Heart left ventricle (tissue), 16 donors: ENCODE data around the gene HSD11B1L. TPM values are rescaled to one million over a fixed set of nuclear protein-coding genes. Genes with fewer than 3 reads are reported as not detected.

Experiments used
- ATAC-seq, 4 donors: fragments of 200-7000 bp; cut with Tn5 transposase; one replicate each; pipeline ENCODE4 v1.9.1; 2020 to 2022; ENCODE audit warnings: moderate library complexity in 4 of 4, mild to moderate bottlenecking in 3 of 4, moderate number of reproducible peaks in 1 of 4
- DNase-seq, 5 donors: peaks; one replicate each; pipeline ENCODE4 v3.0.0-alpha.2; 2020
- H3K27ac ChIP-seq, 12 donors: fragments of 200-600 bp; sonication (generic) in 4 of 12; one replicate each; pipeline versions ENCODE4 v1.5.0 to v1.8.0; 2016 to 2022; ENCODE audit warnings: mild to moderate bottlenecking in 2 of 12
- H3K27me3 ChIP-seq, 9 donors: fragments of 200-600 bp; sonication (generic) in 2 of 9; one replicate each; pipeline versions ENCODE4 v1.5.1 to v1.8.0; 2016 to 2022; ENCODE audit warnings: mild to moderate bottlenecking in 3 of 9
- H3K36me3 ChIP-seq, 9 donors: fragments of 200-600 bp; sonication (generic) in 2 of 9; one replicate each; pipeline versions ENCODE4 v1.5.0 to v1.8.0; 2018 to 2022; ENCODE audit warnings: mild to moderate bottlenecking in 2 of 9
- H3K4me1 ChIP-seq, 12 donors: fragments of 200-600 bp; sonication (generic) in 4 of 12; one replicate each; pipeline versions ENCODE4 v1.5.0 to v1.8.0; 2016 to 2022; ENCODE audit warnings: mild to moderate bottlenecking in 3 of 12
- H3K4me3 ChIP-seq, 12 donors: fragments of 200-600 bp; sonication (generic) in 4 of 12; one replicate each; pipeline versions ENCODE4 v1.5.0 to v1.8.0; 2017 to 2022; ENCODE audit warnings: mild to moderate bottlenecking in 9 of 12, moderate library complexity in 4 of 12
- H3K9me3 ChIP-seq, 12 donors: fragments of 200-600 bp; sonication (generic) in 4 of 12; one replicate each; pipeline versions ENCODE4 v1.5.0 to v1.8.0; 2016 to 2022; ENCODE audit warnings: mild to moderate bottlenecking in 1 of 12
- CTCF ChIP-seq, 12 donors: fragments of 200-600 bp; sonication (generic) in 4 of 12; IDR thresholded peaks; one replicate each; pipeline versions ENCODE4 v1.5.0 to v1.8.0; 2018 to 2022; ENCODE audit warnings: antibody characterized with exemption in 12 of 12, mild to moderate bottlenecking in 5 of 12
- POLR2A ChIP-seq, 2 donors: fragments of 450-650 bp; IDR thresholded peaks; one replicate each; pipeline ENCODE4 v1.6.1; 2017; ENCODE audit warnings: antibody characterized with exemption in 2 of 2, mild to moderate bottlenecking in 2 of 2, moderate library complexity in 2 of 2
- WGBS, 4 donors: extraction: QIAGEN DNeasy Blood & Tissue Kit in 2 of 4; methylation state at CpG; one replicate each; pipeline versions ENCODE4 v1.1.5 to v1.1.7; 2013 to 2018; 5-methylcytosine and 5-hydroxymethylcytosine counted together
- intact Hi-C, 10 donors: fragments of 100-400 bp; cut with DNase I; formaldehyde crosslinking; loops; one replicate each; pipeline versions ENCODE4 v1.11.1 to v1.14.2; 2022
- long read RNA-seq, 3 donors: library from polyadenylated mRNA; unstranded; transcript quantifications; one replicate each; pipeline ENCODE4 v2.0.0, GENCODE V29; 2020 to 2021
- polyA plus RNA-seq, 2 donors: library from polyadenylated mRNA; stranded (reverse); fragments of 200-250 nt; gene quantifications; one replicate each; pipeline ENCODE4 v1.2.3, GENCODE V29; 2013
- total RNA-seq, 9 donors: library from RNA; depleted of rRNA in 2 of 9; stranded (reverse); fragments of >200 nt in 2 of 9; fragmentation: NEBNext Ultra II Directional in 3 of 9; extraction: Animal tissue kit (Norgen Biotek cat#: 25700) in 3 of 9; gene quantifications; one replicate each; pipeline versions ENCODE4 v1.1.0 to v1.2.4, GENCODE V29; 2016 to 2023
- donor health status: ischemic (EF 13 %, LVEDD 7.1; RV severe dilation, severe dysfunction).
- donor health status: healthy with polysubstance abuse.
- donor health status: DM: no; HTN: yes; CAD: no.
- donor health status: DM: no; HTN: no; CAD: no.
- donor health status: ischemic (EF 25% LVEDD 6.9; RV normal size, moderate dysfunction).
- donor health status: ischemic (EF 25% LVEDD 5.7; RV mildly dilated, moderate dysfunction).
- donor health status: healthy.
- donor health status: DM: yes; HTN: yes; CAD: no.
- donor health status: ischemic (EF 35%, LVEDD 5.7; RV mildly dilated, moderate dysfunction).
- donor health status: nonischemic (EF 11% LVEDD 7.7; RV severe dilation, severe dysfunction).
- donor health status: DM: yes; HTN: yes; CAD: no.
- donor health status: PGD.
- donor health status: ischemic (EF 29% LVEDD 5.4; RV normal size, mild dysfunction).
- donor health status: nonischemic (EF 23%, LVEDD 6.1; RV moderate dilation, normal function).

The HSD11B1L gene
- total RNA-seq (10 to 100 TPM in 2 of 9 donors, 1 to 10 TPM in 7; 3.7 to 14.4 (median 5.2) TPM), polyA plus RNA-seq (1 to 10 TPM; 5.4 to 6.6 TPM)
- long read RNA-seq, donor 1, partial matches to known transcripts, result 0 of 10 reads
- long read RNA-seq, donor 1, other reads (novel, unspliced or antisense), result 5 of 10 reads
- long read RNA-seq, donor 2, partial matches to known transcripts, result 4 of 9 reads
- long read RNA-seq, donor 2, other reads (novel, unspliced or antisense), result 4 of 9 reads
- long read RNA-seq, donor 3, partial matches to known transcripts, result 2 of 9 reads
- long read RNA-seq, donor 3, other reads (novel, unspliced or antisense), result 6 of 9 reads

GRCh38 chr19:5680437-5681368 is at the start of gene HSD11B1L, which contains the start of gene MICOS13:
TSS of gene HSD11B1L (plus strand) at chr19:5681027. CDS start at chr19:5684833, 3,806 bp downstream.
TSS of gene MICOS13 (minus strand) at chr19:5680516. CDS start at chr19:5680486, 30 bp downstream.
- Histone ChIP-seq H3K36me3 (peaks cover 0 to 11% (median 3%) of the 10 kb centered on the region in 9 donors), H3K4me1 (peaks cover 0 to 30% (median 15%) of the 10 kb centered on the region in 12 donors), H3K27ac (peak within 1 kb of the TSS; percentile 74 to 96 (median 90)), H3K9me3 (no peaks in the 10 kb centered on the region), H3K4me3 (peak within 1 kb of the TSS; percentile 61 to 99 (median 78)), H3K27me3 (no peaks in the 10 kb centered on the region)
- WGBS, 4 donors, result 1% methylated on average over 71 to 94 of the region's 94 CpGs
- ATAC-seq (peak; percentile 93 to 97 (median 94)), DNase-seq (peak; percentile 99 to 100 (median 99))
- intact Hi-C loops, result loop anchor here in 4 of 10 donors (1.0 to 10.0 kb wide), 6 partner anchors 40 to 1854 kb away; partner anchors contain the start of genes SAFB (in 2 of the 4), CATSPERD (in 1 of the 4), DPP9 (in 1 of the 4) and DUS3L (in 1 of the 4)
- TF ChIP-seq POLR2A (IDR thresholded peaks at IDR 0.05) (peak in 1 of 2 donors; percentile 77), CTCF (IDR thresholded peaks at IDR 0.05) (no peak)

GRCh38 chr19:5631567-5632240 is 49.1 kb upstream of the HSD11B1L start:
- H3K4me1 ChIP-seq, result peaks cover 4 to 80% (median 61%) of the 10 kb centered on the region in 12 donors
- intact Hi-C loops, result no loop called here

GRCh38 chr19:5632241-5632612 is 48.6 kb upstream of the HSD11B1L start:
- no peak for ATAC-seq
- WGBS, 4 donors, result 67 to 77% (median 74%) methylated on average over 4 of the region's 4 CpGs
- no peak overlapping the region for H3K4me3 ChIP-seq
- H3K27me3 ChIP-seq, result no peaks in the 10 kb centered on the region
- H3K27ac ChIP-seq, result peak overlapping the region in 2 of 12 donors; percentile 23 to 32
- H3K36me3 ChIP-seq, result peaks cover 0 to 63% (median 29%) of the 10 kb centered on the region in 9 donors
- H3K9me3 ChIP-seq, result no peaks in the 10 kb centered on the region
- intact Hi-C loops, result no loop called here
- TF ChIP-seq CTCF (IDR thresholded peaks at IDR 0.05) (no peak), POLR2A (IDR thresholded peaks at IDR 0.05) (no peak)
- peaks cover 4 to 76% (median 58%) of the 10 kb centered on the region in 12 donors for H3K4me1 ChIP-seq
- DNase-seq, result no peak

More at GRCh38 chr19:5631567-5632240, 49.1 kb upstream of the HSD11B1L start:
- TF ChIP-seq POLR2A (IDR thresholded peaks at IDR 0.05) (no peak), CTCF (IDR thresholded peaks at IDR 0.05) (no peak)
- H3K27ac ChIP-seq, result peak overlapping the region in 3 of 12 donors; percentile 16 to 32 (median 23)
- H3K27me3 ChIP-seq, result no peaks in the 10 kb centered on the region
- no peak overlapping the region for H3K4me3 ChIP-seq
- ATAC-seq, result peak in 1 of 4 donors; percentile 25
- peaks cover 0 to 67% (median 34%) of the 10 kb centered on the region in 9 donors for H3K36me3 ChIP-seq
- WGBS, 4 donors, result 50 to 68% (median 62%) methylated on average over 9 of the region's 9 CpGs
- no peaks in the 10 kb centered on the region for H3K9me3 ChIP-seq
- DNase-seq, result no peak
